DMS 273 (cell line): ENCODE results near the gene SBK2.
"Not testable (repeated sequence)": the region's sequence is repeated elsewhere in the genome, so short reads cannot be mapped to it uniquely, and the experiment has no call there.

Source experiments
- DNase-seq: peaks from one replicate; lab custom pipeline; 2025; ENCODE audit not compliant: unreplicated experiment; lab: John Stamatoyannopoulos, UW

The SBK2 gene

GRCh38 chr19:55536951-55537740 is at the start of gene SBK2:
Gene SBK2 (minus strand): TSS chr19:55537133. CDS start chr19:55536294, 839 bp downstream.
- peak; percentile 49 for DNase-seq

- DNase-seq = peak; percentile 85
Observed at GRCh38 chr19:55585658-55586339, 48.9 kb upstream of the SBK2 start.

DNA sequence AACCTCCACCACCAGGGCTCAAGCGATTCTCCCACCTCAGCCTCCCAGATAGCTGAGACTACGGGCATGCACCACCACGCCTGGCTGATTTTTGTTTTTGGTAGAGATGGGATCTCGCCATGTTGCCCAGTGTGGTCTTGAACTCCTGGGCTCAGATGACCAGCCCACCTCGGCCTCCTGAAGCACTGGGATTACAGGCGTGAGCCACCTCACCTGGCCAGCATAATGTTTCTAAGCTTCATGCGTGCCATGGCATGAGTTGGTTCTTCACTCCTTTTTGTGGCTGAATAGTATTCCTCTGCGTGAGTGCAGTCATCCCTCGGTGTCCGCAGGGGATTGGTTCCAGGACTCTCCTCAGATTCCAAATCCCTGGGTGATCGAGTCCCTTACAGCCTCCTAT is 47.9 kb upstream of the SBK2 start:
- no peak for DNase-seq

DNA sequence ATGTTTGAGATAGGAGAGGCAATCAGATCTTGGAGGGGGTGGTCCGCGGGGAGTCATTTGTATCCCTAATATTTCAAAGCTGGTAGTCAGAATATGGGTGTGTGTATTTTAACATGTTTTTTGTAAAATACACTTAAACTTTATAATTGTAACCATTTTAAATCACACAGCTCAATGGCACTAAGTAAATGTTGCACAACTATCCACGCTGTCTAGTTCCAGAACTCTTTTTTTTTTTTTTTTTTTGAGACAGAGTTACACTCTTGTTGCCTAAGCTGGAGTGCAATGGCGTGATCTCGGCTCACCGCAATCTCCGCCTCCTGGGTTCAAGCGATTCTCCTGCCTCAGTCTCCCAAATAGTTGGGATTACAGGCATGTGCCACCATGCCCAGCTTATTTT is 47.0 kb upstream of the SBK2 start:
- not testable (repeated sequence) for DNase-seq

DNA sequence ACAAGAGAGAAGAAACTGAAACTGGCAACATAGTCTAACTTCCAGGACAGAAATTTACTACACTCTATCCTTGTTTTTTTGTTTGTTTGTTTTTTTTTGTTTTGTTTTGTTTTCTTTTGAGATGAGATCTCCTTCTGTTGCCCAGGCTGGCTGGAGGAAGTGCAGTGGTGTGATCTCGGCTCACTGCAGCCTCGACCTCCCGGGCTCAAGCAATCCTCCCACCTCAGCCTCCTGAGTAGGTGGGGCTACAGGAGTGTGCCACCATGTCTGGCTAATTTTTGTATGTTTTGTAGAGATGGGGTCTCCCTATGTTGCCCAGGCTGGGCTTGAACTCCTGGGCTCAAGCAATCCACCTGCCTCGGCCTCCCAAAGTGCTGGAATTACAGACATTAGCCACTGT is 45.4 kb upstream of the SBK2 start:
- not testable (repeated sequence) for DNase-seq

- DNase-seq = no peak
Observed at GRCh38 chr19:55581823-55582223, 44.9 kb upstream of the SBK2 start.

- DNase-seq = peak; percentile 32
Observed at GRCh38 chr19:55581145-55581822, 44.4 kb upstream of the SBK2 start.

DNA sequence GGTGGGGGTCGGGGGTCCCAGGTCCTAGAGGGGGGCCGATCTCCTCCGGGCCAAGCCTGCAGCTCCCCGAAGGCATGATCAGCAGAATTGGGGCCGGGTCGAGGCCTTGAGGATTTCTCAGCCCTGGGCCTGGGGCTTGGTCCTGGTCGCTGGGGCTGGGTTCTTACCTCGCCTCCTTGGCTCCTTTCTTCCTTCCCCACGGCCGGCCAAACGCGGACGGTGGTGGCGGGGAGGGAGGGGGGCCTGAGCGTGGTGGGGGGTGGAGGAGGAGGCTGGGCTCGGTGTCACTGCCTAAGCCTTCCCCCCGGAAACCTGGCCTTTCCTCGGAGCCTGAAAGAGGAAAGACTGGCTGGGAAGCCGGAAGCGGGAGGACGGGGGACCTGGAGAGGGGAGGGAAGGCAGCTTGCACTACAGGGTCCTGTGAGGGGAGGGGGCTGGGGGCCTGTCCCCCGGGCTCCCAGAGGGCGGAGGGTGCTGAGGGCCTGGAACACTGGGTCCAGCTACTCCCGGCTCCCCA is 43.8 kb upstream of the SBK2 start, which contains the start of gene ZNF579:
Gene ZNF579, minus strand, starts transcription at position 221 of the 517 bp plus-strand sequence. CDS start 1,209 bp downstream, outside the sequence.
- peak; percentile 96 for DNase-seq

DNA sequence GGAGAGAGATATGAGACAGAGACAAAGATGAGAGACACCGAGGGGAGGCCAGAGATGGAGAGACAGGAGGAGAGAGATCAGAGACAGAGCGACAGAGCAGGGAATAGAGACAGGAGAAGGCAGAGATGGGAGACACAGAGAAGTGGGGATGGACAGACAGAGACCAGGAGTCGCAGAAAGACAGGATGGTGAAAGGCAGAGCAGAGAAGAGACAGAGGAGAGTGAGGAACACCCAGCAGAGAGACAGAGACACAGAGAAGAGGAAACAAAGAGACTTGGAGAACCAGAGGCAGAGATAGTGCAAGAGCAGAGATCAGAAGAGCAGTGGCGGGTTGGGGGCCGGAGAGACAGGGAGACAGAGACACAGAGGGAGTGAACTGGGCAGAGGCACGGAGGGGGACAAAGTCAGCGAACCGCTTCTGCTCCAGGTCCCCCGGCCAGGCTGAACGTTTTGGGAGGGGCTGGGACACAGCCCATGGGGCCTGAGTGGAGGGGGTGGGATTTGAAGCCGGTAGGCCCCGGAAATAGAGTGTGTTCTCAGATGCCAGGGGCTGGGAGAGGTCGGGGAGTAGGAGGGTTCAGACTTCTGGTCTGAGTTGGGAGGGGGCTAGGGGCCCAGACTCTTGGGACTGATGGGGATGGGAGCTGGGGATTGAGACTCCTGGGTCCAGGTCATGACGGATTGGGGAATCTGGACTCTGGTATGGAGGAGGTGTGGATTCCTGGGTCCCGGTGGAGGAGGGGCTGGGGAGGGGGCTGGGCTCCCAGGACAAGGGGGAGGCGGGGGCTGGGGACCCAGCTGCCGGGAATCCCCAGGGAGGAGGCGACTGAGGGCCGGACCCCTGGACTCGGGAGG is 43.1 kb upstream of the SBK2 start:
- DNase-seq = peak; percentile 62

DNA sequence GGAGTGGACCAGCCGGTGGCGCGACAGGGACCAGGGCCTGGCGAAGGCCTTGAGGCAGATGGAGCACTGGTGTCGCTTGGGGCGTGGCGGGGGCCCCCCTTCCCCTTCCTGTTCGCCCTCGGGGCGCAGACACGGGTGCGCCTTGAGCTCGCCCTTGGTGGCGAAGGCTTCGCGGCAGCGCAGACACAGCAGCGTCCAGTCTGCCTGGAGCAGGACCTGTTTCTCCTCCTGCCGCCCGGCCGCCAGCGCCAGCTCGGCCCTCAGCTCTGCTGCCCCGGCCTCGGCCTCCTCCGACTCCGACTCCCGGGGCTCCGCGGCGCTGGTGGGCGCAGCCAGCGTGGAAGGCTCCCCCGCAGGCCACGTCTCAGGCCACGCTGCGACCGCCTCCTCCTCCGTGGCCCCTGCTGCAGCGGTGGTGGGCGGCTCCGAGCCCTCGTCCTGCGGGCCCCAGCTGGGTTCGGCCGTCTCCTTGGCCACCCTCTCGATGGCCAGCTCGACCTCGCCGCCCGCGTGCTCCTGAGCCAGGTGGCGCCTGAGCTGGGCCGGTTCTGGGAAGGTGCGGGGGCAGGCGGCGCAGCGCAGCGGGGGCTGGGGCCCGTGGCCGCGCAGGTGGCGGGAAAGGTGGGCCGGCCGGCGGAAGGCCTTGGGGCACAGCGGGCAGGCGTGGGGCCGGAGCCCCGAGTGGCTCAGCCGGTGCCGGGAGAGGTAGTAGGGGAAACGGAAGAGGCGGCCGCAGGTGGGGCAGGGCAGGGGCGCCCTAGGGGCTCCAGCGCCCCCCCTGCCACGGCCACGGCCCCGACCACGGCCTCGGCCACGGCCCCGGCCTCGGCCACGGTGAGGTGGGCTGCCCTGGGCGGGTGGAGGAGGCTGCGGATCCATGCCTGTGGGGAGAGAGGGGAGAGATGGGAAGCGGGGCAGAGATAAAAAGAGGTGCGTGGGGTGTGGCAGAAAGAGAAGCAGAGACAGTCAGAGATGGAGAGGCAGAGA is 42.1 kb upstream of the SBK2 start:
- DNase-seq = no peak

GRCh38 chr19:55578031-55578760 is 41.3 kb upstream of the SBK2 start:
- DNase-seq = no peak

DNA sequence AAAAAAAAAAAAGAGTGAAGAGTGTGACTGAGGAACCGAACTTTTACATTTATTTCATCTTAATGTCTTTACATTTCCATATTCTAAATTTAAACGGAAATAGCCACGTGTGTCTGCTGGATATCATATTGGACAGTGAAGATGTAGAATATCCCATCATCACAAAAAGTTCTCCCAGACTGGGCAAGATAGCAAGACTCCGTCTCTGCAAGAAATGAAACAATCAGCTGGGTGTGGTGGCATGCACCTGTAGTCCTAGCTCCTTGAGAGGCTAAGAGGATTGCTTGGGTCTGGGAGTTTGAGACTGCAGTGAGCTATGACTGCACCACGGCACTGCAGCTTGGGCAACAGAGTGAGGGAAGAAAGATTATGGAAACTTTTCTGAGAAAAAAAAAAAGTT is 39.8 kb upstream of the SBK2 start:
- DNase-seq = no peak

GRCh38 chr19:55573929-55574328 is 37.0 kb upstream of the SBK2 start:
- not testable (repeated sequence) for DNase-seq

- DNase-seq = not testable (repeated sequence)
Observed at GRCh38 chr19:55569477-55569876, 32.5 kb upstream of the SBK2 start.

GRCh38 chr19:55567708-55568328 is 30.9 kb upstream of the SBK2 start:
- no peak for DNase-seq

GRCh38 chr19:55566823-55567222 is 29.9 kb upstream of the SBK2 start:
- DNase-seq = no peak

GRCh38 chr19:55563261-55563690 is 26.3 kb upstream of the SBK2 start:
- DNase-seq = peak; percentile 77

DNA sequence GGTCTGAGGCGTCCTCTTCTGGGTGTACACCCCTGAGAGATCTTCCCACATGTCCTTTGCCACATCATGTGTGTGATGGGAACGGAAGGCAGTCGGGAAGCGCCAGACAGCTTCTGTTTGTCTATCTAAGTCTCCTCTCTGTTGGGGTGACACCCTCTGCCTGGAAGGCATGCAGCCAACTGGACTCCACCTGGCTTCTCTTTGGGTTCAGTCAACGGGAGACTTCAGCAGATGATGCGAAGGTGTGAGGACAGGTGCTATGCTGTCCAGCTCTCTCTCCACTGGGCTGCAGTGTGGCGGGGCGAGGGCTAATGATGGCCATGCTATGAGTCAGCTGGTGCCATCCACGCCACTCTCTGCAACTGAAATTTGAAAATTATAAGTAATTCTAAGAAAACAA is 22.8 kb upstream of the SBK2 start:
- no peak for DNase-seq
